Measurements from ENCODE around the gene GLRX2. TPM values are rescaled to one million over a fixed set of nuclear protein-coding genes. Genes with fewer than 3 reads are reported as not detected.

Gene GLRX2
- total RNA-seq, 1 experiment from 2014 or later = 40.1 TPM

GRCh38 chr1:193120604-193121166 lies 15.5 kb upstream of the GLRX2 start:
- Histone ChIP-seq H3K27me3 (ENCODE audit: control insufficient read depth, insufficient read depth, low read length) (no peaks in the 10 kb centered on the region), H3K36me3 (ENCODE audit: control insufficient read depth, insufficient read depth, low read length) (peaks cover 7% of the 10 kb centered on the region), H3K4me1 (ENCODE audit: control insufficient read depth, insufficient read depth, low read length) (peaks cover 23% of the 10 kb centered on the region), H3K4me3 (ENCODE audit: low read depth in 2 of 2, low read length in 2 of 2) (peak overlapping the region; percentile 96 to 100; a peak in 3 of 4 replicates), H3K27ac (ENCODE audit: low read length) (peak overlapping the region; percentile 92), H3K9me3 (ENCODE audit: control insufficient read depth, insufficient read depth, low read depth, low read length) (no peaks in the 10 kb centered on the region)
- in situ Hi-C loops (cut with HindIII; ENCODE audit: low pct_unique_long_range_greater_than_20kb, low sequenced_read_pairs) = no loop called here
- ATAC-seq (no peak), DNase-seq (ENCODE audit: low read depth, low spot score) (no peak)
- ChIA-PET POLR2A (no interaction called here), CTCF (interaction anchor here (0.6 kb wide), 2 partner anchors 17 to 317 kb away, joined by 4 to 6 read pairs; no protein-coding TSS in a partner anchor)
- TF ChIP-seq TCF7L2 (IDR thresholded peaks at IDR 0.05; ENCODE audit: low read depth, low read length) (no peak), POLR2AphosphoS5 (IDR thresholded peaks at IDR 0.05; ENCODE audit: low read depth, low read length) (no peak), REST (IDR thresholded peaks at IDR 0.05; ENCODE audit: insufficient read depth in 1 of 2, low read depth in 2 of 2, low read length in 1 of 2) (no peak), SIN3A (IDR thresholded peaks at IDR 0.05; ENCODE audit: borderline replicate concordance, insufficient read depth, low read depth, low read length) (no peak)
- TF ChIP-seq, protein P1, sequence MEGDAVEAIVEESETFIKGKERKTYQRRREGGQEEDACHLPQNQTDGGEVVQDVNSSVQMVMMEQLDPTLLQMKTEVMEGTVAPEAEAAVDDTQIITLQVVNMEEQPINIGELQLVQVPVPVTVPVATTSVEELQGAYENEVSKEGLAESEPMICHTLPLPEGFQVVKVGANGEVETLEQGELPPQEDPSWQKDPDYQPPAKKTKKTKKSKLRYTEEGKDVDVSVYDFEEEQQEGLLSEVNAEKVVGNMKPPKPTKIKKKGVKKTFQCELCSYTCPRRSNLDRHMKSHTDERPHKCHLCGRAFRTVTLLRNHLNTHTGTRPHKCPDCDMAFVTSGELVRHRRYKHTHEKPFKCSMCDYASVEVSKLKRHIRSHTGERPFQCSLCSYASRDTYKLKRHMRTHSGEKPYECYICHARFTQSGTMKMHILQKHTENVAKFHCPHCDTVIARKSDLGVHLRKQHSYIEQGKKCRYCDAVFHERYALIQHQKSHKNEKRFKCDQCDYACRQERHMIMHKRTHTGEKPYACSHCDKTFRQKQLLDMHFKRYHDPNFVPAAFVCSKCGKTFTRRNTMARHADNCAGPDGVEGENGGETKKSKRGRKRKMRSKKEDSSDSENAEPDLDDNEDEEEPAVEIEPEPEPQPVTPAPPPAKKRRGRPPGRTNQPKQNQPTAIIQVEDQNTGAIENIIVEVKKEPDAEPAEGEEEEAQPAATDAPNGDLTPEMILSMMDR (IDR thresholded peaks at IDR 0.05) = no peak
- TSS peak; percentile 96 for BruUV-seq (replicated peaks)
- intact Hi-C loops (cut with micrococcal nuclease; ENCODE audit: unreplicated experiment) = no loop called here

- H3K27me3 ChIP-seq (ENCODE audit: control insufficient read depth, insufficient read depth, low read length) = no peaks in the 10 kb centered on the region
- no peak for DNase-seq (ENCODE audit: low read depth, low spot score)
- intact Hi-C loops (cut with micrococcal nuclease; ENCODE audit: unreplicated experiment) (no loop called here), in situ Hi-C loops (cut with HindIII; ENCODE audit: low pct_unique_long_range_greater_than_20kb, low sequenced_read_pairs) (no loop called here)
- no TSS peak for BruUV-seq (replicated peaks)
- H3K9me3 ChIP-seq (ENCODE audit: control insufficient read depth, insufficient read depth, low read depth, low read length) = no peaks in the 10 kb centered on the region
- no peak overlapping the region for H3K4me3 ChIP-seq (ENCODE audit: low read depth in 2 of 2, low read length in 2 of 2)
- peaks cover 23% of the 10 kb centered on the region for H3K4me1 ChIP-seq (ENCODE audit: control insufficient read depth, insufficient read depth, low read length)
- no peak overlapping the region for H3K27ac ChIP-seq (ENCODE audit: low read length)
- TF ChIP-seq REST (IDR thresholded peaks at IDR 0.05; ENCODE audit: insufficient read depth in 1 of 2, low read depth in 2 of 2, low read length in 1 of 2) (no peak), SIN3A (IDR thresholded peaks at IDR 0.05; ENCODE audit: borderline replicate concordance, insufficient read depth, low read depth, low read length) (no peak), POLR2AphosphoS5 (IDR thresholded peaks at IDR 0.05; ENCODE audit: low read depth, low read length) (no peak), TCF7L2 (IDR thresholded peaks at IDR 0.05; ENCODE audit: low read depth, low read length) (no peak)
- TF ChIP-seq, protein P1 (IDR thresholded peaks at IDR 0.05) = no peak
- ChIA-PET CTCF (no interaction called here), POLR2A (interaction anchor here (1.1 kb wide), 1 partner anchor 14 kb away, joined by 3 read pairs; the partner anchor contains the start of gene GLRX2)
- no peak for ATAC-seq
- H3K36me3 ChIP-seq (ENCODE audit: control insufficient read depth, insufficient read depth, low read length) = peaks cover 5% of the 10 kb centered on the region
Measured at GRCh38 chr1:193118803-193119730, 13.9 kb upstream of the GLRX2 start.
